NCI-H1694 treated with DMSO at 0.1 percent for 48 hours (cell line): ENCODE results near the gene SMAD4.
"Not testable (repeated sequence)": the region's sequence is repeated elsewhere in the genome, so short reads cannot be mapped to it uniquely, and the experiment has no call there.

Source experiments
- DNase-seq: peaks from one replicate; lab custom pipeline; 2025; lab: John Stamatoyannopoulos, UW

SMAD4 gene

DNA sequence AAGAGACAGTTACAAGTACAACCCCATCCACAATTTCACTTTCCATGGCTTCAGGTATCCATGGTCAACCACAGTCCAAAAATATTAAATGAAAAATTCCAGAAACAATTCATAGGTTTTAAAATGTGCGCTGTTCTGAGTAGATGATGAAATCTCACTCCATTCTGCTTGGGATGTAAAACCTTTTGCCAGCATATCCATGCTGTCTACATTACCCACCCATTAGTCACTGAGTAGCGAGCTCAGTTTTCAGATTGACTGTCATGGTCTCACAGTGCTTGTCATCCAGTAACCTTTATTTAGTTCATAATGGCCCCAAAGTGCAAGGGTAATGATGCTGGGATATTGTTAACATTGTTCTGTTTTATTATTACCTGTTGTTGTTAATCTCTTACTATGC lies 40.5 kb downstream of the SMAD4 start:
- no peak for DNase-seq

DNA sequence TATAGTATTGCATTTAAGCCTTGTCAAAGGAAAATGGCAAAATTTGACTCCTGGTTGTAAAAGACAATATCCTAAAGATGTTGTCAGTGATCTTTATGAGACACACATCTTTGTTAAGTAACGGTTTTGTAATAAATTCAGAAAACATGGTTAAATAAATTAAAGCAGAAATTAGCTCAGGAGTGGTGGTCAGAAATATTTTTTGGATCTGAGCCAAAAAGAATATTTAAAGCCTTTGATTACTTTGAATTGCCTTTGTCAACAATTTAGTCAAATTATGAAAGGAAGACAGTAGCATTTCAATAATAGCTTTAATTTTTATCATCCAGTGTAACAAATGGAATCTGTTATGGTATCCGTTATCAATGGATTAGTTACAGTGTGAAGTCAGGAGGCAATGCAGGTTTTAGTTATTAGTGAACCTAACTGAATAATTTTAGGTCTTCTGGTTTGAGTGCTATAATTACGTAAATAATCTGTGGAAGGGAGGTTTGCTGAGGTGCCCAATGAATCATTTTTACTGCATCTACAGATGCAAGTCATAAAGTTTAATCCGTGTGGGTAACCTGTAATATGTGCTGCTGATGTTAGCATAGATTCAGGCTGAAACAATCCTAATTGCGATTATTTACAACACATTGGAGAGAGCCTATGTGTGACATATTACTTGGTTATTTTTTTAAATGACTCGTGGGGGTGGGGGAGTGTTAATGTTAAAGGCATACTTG lies 42.7 kb downstream of the SMAD4 start:
- DNase-seq: no peak

DNA sequence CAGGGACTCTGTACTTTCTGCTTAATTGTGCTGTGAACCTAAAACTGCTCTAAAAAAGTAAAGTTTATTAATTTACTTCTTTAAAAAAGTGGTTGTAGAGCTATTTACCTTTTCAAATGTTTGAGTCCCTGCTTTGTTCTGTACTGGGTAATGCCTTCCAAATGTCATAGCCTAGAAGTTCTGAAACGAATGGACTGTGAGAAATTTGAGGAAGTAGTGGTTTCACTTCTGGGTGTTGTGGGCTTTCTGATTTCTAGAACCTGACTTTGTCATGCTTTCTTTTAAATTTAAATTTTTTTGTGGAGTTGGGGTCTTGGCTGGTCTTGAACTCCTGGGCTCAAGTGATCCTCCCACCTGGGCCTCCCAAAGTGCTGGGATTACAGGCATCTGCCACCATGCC lies 44.6 kb downstream of the SMAD4 start:
- no peak for DNase-seq

DNA sequence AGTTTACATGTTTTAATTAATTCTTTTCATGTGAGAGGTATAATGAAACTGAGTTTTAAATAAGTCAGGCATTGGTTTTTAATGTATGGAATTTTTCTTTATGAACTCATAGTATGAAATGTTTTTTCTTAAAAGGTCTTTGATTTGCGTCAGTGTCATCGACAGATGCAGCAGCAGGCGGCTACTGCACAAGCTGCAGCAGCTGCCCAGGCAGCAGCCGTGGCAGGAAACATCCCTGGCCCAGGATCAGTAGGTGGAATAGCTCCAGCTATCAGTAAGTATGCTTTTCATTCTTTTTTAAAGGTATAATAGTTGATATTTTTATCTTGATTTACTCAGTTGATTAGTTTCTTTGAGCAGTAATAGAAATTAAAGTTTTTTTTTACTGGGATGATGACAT lies 46.5 kb downstream of the SMAD4 start:
- DNase-seq: no peak

DNA sequence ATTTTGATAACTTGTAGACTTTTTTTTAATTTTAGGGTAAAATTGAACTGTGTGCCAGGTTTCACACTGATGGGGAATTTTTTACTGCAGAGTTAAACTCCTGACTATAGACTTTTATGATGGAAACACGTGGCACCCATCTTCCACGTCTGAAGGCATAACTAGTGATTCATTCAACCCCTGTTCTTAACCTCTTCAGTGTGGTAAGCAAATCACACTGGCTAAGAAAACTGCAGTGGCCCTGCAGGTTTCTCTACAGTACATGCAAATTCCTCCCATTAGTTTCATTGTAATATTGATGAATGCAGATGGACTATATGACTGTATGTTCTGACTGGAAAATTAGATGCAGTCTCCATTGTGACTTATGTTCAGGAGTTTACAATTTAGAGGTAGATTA lies 47.2 kb downstream of the SMAD4 start:
- DNase-seq: no peak

DNA sequence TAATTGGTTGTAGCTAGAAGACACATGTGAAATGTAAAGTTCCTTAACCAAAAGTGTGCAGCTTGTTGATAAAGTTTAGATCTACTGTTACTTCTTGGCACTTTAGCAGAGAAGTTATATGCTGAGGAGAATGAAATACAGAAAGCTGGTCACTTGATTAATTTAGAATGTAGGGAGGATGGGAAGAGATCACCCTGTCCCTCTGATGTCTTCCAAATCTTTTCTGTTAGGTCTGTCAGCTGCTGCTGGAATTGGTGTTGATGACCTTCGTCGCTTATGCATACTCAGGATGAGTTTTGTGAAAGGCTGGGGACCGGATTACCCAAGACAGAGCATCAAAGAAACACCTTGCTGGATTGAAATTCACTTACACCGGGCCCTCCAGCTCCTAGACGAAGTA lies 48.0 kb downstream of the SMAD4 start:
- no peak for DNase-seq

DNA sequence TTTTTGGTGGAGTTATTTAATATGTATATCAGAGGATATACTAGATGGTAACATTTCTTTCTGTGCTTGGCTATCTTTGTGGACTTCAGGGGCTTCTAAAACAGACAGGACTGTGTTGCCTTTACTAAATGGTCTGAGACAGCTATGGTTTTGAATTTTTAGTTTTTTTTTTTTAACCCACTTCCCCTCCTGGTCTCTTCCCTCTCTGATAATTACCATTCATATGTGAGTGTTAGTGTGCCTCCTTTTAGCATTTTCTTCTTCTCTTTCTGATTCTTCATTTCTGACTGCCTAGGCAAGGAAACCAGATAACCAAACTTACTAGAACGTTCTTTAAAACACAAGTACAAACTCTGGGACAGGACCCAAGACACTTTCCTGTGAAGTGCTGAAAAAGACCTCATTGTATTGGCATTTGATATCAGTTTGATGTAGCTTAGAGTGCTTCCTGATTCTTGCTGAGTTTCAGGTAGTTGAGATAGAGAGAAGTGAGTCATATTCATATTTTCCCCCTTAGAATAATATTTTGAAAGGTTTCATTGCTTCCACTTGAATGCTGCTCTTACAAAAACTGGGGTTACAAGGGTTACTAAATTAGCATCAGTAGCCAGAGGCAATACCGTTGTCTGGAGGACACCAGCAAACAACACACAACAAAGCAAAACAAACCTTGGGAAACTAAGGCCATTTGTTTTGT lies 52.7 kb downstream of the SMAD4 start:
- no peak for DNase-seq

DNA sequence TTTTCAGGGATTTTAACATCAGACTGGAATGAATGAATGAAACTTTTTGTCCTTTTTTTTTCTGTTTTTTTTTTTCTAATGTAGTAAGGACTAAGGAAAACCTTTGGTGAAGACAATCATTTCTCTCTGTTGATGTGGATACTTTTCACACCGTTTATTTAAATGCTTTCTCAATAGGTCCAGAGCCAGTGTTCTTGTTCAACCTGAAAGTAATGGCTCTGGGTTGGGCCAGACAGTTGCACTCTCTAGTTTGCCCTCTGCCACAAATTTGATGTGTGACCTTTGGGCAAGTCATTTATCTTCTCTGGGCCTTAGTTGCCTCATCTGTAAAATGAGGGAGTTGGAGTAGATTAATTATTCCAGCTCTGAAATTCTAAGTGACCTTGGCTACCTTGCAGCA lies 53.4 kb downstream of the SMAD4 start:
- DNase-seq: no peak

DNA sequence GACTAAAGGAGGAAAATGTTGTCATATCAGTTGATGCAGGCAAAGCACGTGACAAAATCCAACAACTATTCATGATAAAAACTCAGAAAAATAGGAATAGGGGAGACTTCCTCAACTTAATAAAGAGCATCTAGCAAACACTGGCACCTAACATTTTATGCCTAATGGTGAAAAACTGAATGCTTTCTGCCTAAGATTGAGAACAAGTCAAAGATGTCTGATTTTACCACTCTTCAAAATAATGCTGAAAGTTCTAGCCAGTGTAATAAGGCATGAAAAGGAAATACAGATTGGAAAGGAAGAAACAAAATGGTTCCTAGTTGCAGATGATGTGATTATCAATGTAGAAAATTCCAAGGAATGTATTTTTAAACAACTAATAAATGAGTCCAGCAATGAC lies 58.4 kb downstream of the SMAD4 start:
- no peak for DNase-seq

DNA sequence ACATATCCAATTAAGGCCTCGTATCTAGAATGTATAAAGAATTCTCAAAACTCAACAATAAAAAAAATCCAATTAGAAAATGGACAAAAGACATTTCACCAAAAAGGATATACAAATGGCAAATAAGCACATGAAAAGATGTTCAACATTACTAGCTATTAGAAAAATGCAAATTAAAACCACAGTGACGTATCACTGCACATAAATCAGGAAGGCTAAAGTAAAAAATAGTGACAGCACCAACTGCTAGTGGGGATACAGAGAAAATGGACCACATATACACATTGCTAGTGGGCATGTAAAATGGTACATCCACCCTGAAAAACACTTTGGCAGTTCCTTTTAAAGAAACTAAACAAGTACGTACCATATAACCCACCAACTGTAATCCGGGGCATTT lies 59.7 kb downstream of the SMAD4 start:
- no peak for DNase-seq

DNA sequence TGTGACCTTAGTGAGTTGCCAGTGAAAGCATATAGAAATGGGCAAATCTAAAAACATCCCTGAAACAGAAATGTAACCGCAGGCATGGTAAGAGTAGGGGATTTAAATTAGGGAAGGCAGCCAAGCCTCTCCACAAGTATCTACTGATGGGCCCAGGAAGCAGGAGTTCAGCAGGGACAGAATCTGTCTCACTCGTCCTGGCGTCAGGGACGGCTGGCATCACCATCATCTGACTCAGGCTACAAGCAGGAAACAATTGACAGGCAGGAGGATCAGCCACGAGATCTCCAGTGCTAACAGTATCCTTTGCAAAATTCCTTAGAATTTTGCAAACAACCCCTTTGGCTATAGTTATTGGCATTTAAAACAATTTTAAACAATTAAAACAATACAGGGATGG lies 61.3 kb downstream of the SMAD4 start:
- no peak for DNase-seq

DNA sequence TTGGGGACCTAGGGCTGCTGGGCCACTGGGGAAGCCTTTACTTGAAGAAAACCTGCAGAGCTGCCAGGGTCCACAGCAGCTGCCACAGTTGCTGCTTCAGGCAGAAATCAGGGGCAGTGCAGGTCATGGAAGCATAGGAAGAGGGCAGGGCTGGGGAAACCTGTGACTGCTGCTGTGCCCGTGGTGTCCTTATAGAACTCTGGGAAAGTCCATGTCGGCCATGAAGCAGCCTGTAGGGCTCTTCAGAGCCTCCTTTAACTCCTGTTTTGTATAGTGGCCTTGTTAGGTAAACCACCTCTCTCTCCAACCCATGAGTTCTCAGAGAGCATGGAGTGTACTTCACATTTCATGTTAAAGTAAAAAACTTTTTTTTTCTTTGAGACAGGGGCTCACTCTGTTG lies 62.1 kb downstream of the SMAD4 start:
- DNase-seq: no peak

DNA sequence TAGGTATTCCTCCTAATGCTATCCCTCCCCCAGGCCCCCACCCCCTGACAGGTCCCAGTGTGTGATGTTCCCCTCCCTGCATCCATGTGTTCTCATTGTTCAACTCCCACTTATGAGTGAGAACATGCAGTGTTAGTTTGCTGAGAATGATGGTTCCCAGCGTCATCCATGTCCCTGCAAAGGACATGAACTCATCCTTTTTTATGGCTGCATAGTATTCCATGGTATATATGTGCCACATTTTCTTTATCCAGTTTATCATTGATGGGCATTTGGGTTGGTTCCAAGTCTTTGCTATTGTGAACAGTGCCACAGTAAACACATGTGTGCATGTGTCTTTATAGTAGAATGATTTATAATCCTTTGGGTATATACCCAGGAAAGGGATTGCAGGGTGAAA lies 63.0 kb downstream of the SMAD4 start:
- not testable (repeated sequence) for DNase-seq

DNA sequence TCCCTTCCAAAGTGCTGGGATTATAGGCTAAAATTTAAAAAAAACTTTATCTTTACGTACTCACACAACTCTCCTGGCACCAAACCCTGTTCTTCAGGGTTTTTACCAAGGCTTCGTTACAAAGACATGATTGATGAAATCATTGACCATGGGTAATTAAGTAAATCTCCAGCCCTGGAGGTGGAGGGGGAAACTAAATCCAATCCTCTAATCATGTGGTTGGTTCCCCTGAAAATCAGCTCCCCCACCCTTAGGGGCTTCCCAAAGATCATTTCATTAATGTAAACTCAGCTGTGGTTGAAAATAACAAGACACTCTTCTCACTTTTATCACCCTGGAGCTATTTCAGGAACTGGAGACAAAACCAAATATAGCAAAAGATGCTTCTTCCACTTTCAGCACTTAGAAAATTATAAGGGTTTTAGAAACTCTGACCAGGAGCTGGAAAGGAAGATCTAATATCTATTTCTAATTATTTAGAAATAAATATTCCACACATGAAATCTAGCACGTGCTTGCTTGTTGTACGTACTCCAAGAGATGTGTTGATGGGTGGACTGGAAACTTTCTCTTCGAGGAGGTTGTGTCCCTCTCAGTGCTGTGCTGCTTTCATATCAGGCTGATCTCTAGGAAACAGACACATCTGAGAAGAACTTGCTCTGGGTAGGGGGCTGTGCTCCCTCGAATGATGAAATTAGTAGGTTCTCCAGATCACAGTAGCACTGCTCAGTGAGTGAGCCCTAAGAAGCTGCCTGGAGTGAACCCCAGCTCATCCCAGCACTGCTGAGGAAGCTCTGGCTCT lies 67.2 kb downstream of the SMAD4 start:
- no peak for DNase-seq

DNA sequence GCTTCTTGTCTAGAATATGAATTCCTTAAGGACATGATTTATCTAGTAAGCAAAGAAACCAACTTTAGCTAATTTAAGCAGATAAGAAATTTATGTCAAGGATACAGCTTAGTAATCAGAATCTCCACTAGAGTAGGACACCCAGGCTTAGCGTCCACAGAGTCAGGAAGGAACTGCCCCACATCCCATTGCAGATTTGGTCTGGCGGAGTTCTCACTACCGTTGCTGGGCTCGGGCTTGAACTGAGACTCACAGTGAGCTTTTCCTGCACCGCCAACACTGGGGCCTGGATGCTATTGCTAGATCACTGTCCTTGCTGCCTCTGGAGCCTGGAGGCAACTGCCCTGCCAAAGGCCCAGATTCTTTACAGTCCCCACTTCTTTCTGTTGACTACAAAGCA lies 68.1 kb downstream of the SMAD4 start:
- DNase-seq: no peak

DNA sequence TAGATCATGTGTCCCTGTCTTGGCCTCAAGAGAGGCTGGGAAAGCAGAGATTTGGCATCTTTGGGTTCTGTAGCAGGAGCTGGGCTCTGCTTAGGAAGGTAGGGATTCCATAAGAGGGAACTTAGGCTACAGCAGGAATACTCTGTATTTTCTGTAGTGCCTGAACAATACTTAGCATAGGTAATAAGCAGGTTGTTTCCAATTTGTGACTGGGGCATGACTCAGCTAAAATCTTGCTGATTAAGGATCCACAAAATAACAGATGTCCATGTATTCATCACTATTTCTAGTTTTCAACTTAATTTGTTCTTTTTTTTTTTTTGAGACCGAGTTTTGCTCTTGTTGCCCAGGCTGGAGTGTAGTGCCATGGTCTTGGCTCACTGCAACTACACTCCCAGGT lies 68.5 kb downstream of the SMAD4 start:
- DNase-seq: no peak

DNA sequence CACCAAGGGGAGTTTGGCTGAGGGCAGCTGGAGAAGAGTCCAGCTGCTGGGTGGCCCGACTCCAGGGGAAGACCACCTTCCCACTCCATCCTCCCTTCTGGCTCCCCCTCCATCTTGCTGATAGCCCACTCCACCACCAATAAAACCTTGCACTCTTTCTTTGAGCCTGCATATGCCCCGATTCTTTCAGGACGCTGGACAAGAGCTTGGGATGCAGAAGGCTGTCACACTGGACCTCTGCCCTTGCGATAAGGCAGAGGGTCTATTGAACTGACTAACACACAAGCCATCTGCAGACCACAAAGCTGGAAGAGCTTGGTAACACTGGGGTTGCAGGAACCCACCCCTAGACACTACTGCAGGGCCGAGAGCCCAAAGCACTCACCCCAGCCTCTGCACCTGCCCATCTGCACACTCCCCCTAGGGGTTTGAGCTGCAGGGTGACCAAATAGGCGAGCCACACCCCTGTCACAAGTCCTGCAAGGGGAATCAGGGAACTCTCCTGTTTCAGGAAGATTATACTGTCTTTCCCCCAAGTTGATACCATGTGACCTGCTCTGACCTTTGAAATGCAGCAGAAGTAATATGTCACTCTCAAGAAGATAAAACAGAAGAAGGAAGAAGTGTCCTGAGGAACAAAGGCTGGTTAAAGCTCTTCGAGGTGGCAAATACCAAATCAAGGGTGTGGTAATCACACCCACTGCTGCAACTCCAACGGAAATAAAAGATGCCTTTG lies 70.5 kb downstream of the SMAD4 start:
- DNase-seq: no peak

DNA sequence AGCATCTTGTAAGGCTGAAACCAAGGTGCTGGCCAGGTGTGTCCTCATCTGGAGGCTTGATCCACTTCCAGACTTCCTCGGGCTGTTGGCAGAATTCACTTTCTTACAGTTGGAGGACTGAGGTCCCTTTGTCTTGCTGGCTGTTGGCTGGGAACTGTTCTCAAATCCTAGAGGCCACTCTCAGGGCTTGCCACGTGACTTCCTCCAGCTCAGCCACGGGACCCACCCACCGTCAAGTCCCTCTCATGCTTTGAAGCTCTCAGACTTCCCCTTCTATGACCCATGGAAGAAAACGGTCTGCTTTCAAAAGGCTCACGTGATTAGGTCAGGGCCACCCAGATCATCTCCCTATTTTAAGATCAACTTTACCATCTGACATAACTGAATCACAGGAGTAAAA lies 77.1 kb downstream of the SMAD4 start:
- no peak for DNase-seq

DNA sequence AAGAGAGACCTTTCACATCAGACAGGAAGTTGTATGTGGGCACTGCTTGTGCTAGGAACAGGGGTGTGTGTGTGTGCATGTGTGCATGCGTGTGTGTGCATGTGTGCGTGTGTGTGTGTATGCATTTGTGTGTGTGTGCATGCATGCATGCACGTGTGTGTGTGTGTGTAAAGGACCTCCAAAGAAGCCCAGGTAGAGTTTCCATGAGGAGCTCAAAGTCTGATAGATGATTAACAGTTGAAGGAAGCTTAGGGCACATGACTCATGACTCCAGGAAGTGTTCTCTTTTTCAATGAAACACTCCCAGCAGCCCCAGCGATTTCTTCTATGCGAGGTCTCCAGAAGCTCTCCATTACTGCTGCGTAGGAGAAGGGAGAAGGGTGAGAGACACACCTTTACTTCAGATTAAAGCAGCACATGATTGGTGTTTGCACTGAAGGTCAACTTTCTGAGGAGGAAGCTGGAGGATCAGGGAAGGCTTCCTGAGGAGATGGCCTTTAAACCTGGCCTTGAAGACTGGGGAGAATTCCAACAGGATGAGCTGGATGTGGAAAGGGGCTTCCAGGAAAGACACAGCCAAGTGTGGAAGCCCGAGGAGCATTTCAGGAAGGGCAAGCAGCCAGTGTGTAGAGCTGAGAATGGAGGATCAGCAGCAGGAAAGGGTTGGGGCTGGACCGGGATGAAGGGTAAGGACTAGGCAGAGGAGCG lies 77.7 kb downstream of the SMAD4 start:
- DNase-seq: no peak

DNA sequence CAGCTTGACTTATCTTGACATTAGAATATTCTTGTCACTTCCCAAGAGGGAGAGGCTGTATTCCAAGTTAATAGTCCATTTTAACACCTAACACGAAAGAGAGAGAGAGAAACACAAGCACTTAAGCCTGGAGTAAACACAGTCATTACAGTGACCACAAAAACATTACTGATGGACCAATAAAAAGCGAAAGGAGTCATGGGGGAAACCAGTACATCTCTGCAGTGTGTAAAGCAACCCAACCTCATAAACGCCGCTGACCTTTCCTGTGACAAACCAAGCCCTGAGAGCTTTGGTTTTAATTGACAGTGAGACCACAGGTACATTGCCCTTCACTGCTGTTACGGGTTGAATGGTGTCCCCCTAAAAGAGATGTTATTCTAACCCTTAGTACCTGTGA lies 78.3 kb downstream of the SMAD4 start:
- no peak for DNase-seq

DNA sequence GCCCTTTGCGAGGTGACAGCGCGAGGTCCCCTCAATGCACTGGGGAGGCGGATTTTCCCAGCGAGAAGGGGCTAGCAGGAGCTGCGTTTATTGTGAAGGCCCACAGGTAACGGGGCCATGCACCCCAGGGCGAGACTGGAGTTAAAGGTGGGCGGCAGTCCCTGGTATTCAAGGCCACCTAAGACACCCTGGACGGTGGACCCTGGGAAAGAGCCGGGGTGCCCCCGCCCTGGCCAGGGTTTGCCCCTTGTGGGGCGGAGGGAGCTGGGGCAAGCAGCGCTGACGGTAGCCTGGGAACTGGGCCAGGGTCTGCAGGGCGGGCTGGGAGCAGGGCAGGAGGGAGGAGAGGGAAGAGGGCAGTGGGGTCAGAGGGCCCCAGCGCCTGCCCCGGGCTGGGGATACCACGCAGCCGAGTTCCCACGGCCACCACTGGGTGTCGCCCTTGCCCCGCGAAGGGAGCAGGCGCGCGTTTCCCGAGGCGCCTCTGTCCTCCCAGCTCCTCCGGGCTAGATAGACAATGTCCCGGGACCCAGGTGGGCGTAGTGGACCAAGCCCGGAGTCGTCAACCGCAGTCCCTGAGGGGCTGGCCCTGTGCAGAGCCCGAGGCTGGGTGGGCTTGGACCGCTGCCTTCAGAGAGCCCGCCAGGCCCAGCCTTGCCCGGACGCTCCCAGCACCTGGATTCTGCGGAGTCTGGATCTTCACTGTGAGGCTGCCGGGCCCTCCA lies 80.2 kb downstream of the SMAD4 start:
- DNase-seq: no peak
